ENCODE measurements around the gene FAM227A.

DNA sequence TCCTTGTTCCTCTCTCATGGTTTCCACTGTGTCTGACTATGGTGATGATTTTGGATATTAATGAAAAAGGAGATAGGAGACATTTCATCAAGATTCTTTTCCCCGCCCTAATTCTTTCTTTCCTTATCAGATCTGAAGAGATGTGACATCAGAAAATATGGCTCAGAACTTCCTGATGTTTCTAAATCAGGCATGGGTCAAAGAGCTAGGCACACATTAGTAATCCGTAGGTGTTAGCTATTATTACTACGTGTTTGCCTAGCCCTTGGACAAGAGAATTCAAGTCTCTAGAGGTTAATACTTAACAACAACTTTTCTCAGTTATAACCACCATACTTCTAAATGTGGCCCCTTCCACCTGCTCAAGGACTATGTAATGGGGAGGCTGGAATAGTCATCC is 38.7 kb upstream of the FAM227A start:
- TF ChIP-seq, protein P1, sequence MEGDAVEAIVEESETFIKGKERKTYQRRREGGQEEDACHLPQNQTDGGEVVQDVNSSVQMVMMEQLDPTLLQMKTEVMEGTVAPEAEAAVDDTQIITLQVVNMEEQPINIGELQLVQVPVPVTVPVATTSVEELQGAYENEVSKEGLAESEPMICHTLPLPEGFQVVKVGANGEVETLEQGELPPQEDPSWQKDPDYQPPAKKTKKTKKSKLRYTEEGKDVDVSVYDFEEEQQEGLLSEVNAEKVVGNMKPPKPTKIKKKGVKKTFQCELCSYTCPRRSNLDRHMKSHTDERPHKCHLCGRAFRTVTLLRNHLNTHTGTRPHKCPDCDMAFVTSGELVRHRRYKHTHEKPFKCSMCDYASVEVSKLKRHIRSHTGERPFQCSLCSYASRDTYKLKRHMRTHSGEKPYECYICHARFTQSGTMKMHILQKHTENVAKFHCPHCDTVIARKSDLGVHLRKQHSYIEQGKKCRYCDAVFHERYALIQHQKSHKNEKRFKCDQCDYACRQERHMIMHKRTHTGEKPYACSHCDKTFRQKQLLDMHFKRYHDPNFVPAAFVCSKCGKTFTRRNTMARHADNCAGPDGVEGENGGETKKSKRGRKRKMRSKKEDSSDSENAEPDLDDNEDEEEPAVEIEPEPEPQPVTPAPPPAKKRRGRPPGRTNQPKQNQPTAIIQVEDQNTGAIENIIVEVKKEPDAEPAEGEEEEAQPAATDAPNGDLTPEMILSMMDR (conservative IDR thresholded peaks at IDR 0.05; ENCODE audit: low read depth, low read length) = no peak
- no peak for TF ChIP-seq RAD21 (IDR thresholded peaks at IDR 0.05; ENCODE audit: low read length)
- no peak for TF ChIP-seq RFX5 (IDR thresholded peaks at IDR 0.05; ENCODE audit: low read depth, low read length)
- TF ChIP-seq POLR2A (IDR thresholded peaks at IDR 0.05; ENCODE audit: low read depth, low read length) = no peak
- no peak for TF ChIP-seq CEBPB (IDR thresholded peaks at IDR 0.05; ENCODE audit: low read depth, low read length)
- TF ChIP-seq SMC3 (IDR thresholded peaks at IDR 0.05; ENCODE audit: low read depth, low read length) = no peak
- TF ChIP-seq MXI1 (IDR thresholded peaks at IDR 0.05; ENCODE audit: borderline replicate concordance, low read depth, low read length) = no peak

All from IMR-90 (cell line).